HG03196 (cell line): Measurements from ENCODE around the gene ARHGAP12.

Experiments used
- ATAC-seq: cut with Tn5 transposase; IDR thresholded peaks from one replicate; pipeline ENCODE4 v1.9.1; 2021; ENCODE audit not compliant: unreplicated experiment

Gene ARHGAP12

DNA sequence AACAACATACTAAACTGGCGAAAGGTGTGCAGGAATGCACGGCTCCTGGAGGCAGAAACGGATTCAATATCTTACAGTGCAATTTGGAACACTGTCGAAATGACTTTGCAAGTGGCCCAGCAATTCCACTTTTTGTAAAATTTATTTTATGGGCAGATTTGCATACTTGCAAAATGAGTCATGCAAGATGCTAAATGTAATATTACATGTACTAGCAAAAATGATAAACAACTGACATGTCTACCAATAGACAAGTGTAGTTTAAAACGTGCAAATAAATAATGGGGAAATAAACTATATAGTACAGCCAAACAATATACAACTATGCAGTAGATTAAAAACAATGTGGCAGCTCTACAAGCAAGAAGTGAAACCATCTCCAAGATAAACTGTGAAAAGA lies 97.7 kb downstream of the ARHGAP12 start:
- no peak for ATAC-seq

GRCh38 chr10:31829776-31830175 lies 98.9 kb downstream of the ARHGAP12 start:
- no peak for ATAC-seq

GRCh38 chr10:31823358-31823757 lies 105.3 kb downstream of the ARHGAP12 start:
- no peak for ATAC-seq

DNA sequence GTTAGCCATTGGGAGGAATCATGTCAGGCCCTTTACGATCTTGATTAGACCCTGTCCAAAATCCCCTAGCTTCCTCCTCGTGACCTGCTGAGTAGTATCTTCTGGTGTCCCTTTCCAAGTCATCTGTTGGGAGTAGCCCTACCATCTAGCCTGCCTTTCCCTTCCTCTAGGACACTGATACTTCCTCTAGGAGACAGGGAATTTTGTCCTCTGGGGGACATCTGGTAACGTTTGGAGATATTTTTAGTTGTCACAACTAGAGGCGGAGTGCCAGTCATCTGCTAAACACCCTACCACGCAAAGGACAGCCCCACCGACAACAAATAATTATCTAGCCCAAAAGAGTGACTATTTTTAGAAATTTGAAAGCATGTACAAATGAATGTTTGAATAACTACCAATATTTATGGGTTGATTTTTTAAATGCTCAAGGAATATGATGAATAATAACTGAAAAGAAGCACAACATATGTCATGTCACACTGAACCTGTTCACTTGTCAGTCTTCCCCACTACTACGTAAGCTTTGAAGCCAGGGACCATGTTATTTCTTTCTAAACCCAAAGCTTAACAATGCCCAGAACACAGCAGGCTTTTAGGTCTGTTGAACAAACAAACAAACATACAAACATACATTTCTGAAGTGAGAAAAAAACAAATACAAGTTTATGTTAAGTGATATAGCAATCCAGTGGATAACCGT lies 105.9 kb downstream of the ARHGAP12 start:
- no peak for ATAC-seq

- no peak for ATAC-seq
Measured at GRCh38 chr10:31822150-31822549, 106.5 kb downstream of the ARHGAP12 start.

- ATAC-seq: no peak
Measured at GRCh38 chr10:31820778-31821369, 107.8 kb downstream of the ARHGAP12 start.

GRCh38 chr10:31820096-31820495 lies 108.5 kb downstream of the ARHGAP12 start:
- ATAC-seq: no peak

DNA sequence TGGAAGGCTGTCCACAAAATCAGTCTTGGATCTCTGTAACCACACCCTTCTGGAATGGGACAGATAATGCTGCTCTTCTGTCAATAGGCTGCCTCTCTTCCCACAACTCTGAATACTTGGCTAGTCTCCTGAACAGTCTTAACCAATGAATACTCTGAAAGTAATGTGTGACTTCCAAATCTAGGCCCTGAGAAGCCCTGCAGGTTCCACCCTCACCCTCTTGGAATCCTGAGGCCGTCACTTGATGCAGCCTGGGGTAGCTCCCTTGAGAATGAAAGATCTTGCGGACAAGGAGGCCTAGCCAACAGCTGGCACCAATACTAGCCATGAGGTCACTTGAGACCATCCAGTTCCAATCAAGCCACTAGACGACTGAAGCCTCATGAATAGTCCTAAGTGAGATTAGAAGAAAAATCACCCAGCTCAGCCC lies 109.2 kb downstream of the ARHGAP12 start:
- ATAC-seq: no peak

- no peak for ATAC-seq
Measured at GRCh38 chr10:31816318-31816717, 112.3 kb downstream of the ARHGAP12 start.

DNA sequence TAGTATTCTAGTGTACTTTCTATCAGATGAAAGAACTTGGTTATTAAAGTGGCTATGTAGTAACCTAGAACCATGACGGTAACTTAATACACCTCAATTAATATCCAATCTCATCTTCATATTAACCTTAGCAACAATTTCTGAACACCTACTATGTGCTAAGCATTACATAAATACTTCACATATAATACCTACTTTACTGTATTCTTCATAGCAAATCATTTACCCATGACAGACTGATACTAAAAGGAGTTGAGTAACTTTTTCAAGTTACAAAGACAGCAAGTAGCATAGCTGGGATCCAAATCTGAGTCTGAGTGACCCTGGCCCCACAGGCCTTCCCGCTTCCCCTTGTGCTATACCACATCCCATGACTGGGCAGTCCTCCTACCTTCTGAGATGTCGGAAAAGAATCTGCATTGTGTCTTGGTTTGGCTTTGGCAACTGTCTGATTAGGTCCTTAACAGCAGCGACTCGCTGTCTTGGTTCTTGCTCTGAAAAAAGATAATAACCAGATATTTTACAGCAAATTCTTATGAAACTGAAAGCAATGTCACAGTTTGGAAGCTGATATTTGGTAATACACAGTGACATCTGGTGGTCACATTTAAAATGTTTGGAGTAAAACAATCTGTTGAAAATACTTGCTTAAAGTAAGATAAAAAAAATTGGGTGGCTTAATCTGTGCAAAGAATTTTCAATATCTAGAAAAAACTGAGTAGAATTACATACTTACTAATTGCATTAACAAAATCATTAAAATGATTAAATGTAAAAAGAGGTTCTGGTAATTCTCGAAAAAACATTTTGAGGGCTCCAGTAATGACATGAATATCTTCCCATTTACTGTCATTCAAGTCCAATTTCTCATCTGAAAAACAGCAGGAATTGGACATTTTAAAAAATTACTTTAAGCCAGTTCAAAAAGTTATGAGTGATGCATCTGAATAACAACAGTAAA lies 120.1 kb downstream of the ARHGAP12 start:
- ATAC-seq: no peak

- no peak for ATAC-seq
Measured at GRCh38 chr10:31804352-31804810, 124.2 kb downstream of the ARHGAP12 start.

DNA sequence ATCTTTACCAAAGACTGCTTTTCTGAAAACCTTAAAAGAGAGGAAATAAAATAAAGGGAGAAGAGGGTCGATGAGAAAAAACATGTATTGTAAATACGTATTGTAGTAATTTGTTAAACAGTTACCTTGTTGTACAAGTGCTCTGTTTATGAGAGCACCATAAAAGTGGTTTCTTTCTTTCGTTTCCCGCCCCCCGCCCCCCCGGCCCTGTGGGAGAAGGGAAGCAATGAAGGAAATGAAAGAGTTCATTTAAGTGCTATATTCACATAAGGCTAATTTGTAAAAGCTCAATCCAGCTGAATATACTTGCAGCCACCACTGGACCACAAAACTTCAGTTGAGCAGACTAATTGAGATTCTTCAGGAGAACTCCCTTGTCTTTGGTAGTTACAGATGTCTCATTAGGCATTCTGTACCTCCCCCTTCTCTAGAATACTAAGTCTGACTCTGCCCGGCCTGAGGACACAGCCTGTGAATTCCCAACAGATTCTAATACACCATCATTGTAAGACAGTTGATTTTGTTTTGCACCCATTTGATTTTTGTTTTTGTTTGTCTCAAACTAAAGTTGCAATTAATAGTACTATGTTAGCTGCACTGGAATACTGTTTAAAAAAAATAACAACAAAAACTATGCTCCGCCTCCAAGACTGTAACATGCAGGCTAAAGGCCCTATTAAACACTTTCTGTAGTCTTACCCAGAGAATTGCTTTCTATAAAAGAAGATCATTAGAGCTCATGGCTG lies 124.9 kb downstream of the ARHGAP12 start:
- no peak for ATAC-seq

- no peak for ATAC-seq
Measured at GRCh38 chr10:31799181-31799580, 129.4 kb downstream of the ARHGAP12 start.

DNA sequence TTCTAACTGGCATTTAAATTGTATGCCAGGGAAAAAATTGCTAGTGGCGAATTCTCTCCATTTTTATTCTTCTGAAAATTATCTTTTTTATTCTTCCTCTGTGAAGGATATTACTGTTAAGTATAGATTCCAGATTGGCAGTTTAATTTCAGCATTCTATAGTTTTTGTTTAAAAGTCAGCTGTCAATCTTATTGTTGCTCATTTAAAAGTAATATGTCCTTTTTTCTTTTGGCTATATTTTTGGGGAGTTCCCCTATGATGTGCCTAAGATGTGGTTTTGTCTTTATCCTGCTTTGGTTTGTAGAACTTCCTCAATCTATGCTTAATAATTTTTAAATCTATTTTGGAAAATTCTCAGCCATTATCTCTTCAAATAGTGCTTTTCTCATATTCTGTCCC lies 135.9 kb downstream of the ARHGAP12 start:
- ATAC-seq: no peak

- ATAC-seq: no peak
Measured at GRCh38 chr10:31789555-31789954, 139.1 kb downstream of the ARHGAP12 start.

DNA sequence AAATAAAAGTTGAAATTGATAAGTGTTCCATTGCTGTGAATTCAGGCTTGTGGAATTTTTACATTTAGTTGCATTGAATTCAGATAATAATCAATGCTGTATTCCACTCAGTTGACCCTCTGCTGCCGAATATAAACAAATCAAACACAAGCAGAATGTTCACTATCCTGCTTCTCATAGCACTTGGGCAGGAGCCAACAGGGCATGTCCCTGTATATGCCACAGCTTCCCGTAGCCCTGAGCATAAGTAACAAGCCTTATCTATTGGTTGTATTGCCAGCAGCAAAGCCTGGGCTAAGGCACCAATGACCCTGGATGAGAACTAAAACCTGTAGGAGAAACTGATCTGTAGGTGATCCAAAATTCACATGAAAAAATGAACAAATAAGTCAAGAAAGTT lies 145.9 kb downstream of the ARHGAP12 start:
- ATAC-seq: no peak

GRCh38 chr10:31780717-31781116 lies 147.9 kb downstream of the ARHGAP12 start:
- no peak for ATAC-seq

DNA sequence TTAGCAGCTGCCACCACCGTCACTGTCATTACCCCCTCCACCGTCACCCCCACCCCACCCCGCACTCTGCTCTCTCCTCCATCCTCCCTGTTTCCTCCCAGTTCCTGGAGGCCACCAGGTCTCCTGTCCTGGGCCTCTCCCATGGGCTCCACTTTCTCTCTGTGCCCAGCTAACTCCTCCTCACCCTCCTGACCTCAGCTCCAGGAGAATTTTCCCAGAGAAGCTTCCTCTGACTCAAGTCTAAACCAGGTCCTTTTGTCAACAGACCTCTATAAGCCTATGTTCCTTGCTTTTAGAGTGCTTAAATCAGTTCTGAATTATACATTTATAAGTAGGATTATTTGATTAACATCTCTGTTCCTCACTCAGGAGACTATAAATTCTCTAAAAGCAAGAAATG lies 150.0 kb downstream of the ARHGAP12 start:
- no peak for ATAC-seq

- no peak for ATAC-seq
Measured at GRCh38 chr10:31776159-31776558, 152.5 kb downstream of the ARHGAP12 start.

GRCh38 chr10:31774928-31775650 lies 153.5 kb downstream of the ARHGAP12 start:
- no peak for ATAC-seq
